NCI-H226 (cell line): Measurements from ENCODE around the gene C19orf47.
"Not testable (repeated sequence)": the region's sequence is repeated elsewhere in the genome, so short reads cannot be mapped to it uniquely, and the experiment has no call there.

Source experiments
- DNase-seq: peaks from one replicate; pipeline ENCODE4 v3.0.0-alpha.2; 2015

C19orf47 gene

DNA sequence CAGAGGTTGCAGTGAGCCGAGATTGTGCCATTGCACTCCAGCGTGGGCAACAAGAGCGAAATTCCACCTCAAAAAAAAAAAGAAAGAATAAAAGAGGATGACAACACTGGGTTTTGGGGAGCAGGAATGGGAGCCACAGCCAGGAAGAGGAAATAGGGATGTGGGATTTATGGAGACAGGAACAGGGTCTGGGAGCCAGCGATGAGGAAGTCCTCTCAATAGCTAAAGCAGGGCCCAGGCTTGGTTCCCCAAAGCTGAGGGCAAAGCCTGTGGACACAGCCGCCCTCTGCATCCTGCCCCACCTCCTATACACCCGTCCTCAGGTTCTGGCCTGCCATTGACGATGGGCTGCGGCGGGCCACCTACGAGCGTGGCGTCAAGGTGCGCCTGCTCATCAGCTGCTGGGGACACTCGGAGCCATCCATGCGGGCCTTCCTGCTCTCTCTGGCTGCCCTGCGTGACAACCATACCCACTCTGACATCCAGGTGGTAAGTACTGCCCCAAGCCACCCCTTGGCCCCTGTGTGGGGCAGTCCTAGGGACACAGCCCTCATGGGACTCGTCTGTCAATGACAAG, 28.2 kb upstream of the C19orf47 start:
- no peak for DNase-seq

DNA sequence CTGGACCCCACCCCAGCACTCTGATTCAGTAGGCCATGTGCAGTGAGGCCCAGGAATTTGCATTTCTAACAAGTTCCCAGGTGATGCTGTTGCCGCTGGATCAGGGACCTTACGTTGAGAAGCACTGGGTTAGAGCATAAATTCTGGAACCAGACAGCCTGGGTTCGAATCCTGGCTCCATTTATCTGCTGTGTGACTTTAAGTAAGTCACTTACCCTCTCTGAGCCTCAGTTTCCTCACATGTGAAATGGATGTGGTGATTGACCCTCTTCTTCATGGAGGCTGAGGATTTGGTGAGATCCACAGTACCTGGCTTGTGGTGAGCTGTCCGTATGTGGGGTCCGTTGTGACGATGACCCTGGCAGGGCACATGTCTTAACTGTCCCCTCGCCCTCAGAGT, 25.9 kb upstream of the C19orf47 start:
- DNase-seq: no peak

DNA sequence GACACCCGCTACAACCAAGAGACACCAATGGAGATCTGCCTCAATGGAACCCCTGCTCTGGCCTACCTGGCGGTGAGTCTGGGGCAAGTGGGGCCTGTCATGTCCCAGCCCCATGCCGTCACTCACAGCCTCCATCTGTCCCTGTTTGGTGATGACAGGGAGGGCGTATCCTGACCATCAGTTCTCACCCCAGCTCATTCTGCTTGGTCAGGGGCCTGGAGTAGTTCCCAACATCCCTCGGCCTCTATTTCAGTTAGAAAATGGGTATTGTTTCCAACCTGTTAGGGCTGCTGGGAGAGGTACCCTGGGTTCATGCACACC, 23.6 kb upstream of the C19orf47 start:
- no peak for DNase-seq

DNA sequence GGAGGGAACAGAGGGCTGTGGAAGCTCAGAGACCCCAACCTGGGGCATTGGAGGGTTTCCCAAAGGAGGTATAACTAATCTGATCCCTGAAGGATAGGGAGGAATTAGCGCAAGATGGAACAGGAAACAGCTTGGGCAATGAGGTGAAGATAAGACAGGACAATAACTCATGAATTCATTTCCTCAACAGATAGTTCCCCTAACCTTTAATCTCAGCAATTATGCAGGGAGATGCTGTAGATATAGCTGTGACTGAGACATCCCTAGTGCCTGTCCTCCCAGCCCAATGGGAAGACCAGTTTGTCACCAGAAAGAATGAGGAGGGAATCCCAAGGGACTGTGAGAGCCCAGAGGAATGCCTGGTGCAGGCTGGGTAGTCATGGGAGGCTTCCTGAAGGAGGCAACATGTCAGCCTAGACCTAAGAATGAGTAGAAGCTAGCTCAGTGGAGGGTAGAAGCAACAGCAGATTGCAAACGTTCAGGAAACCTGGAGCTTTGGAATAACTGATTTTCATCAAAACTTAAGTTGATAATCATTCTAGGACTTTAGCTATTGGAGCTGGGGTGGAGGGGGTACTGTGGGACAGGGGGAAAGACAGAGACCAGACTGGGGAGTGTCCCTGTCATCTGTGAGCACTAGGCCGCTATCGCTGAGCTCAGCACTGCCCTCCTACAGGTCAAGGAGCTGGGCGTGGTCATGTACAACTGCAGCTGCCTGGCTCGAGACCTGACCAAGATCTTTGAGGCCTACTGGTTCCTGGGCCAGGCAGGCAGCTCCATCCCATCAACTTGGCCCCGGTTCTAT, 23.0 kb upstream of the C19orf47 start:
- DNase-seq: no peak

DNA sequence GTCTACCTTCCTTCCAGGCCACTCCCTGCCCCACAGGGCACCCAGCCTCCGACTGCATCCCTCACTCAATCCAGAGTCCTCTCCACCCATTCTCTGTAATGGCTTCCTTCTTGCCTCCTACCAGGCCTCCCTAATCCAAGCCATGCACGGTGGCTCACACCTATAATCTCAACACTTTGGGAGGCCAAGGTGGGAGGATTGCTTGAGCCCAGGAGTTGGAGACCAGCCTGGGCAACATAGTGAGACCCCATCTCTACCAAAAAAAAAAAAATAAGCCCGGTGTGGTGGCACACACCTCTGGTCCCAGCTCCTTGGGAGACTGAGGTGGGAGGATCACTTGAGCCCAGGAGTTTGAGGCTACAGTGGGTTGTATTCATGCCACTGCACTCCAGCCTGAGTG, 22.1 kb upstream of the C19orf47 start:
- not testable (repeated sequence) for DNase-seq

DNA sequence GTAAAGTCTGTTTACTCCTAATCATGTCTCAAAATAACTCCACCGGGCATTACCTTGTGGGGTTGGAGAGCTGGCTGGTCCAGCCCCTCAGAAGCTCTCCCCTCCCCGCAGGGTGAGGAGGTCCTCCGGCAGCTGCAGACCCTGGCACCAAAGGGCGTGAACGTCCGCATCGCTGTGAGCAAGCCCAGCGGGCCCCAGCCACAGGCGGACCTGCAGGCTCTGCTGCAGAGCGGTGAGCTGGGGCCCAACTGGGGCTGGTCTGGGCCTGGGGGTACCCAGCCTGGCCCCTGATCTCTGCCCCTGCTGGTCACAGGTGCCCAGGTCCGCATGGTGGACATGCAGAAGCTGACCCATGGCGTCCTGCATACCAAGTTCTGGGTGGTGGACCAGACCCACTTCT, 21.6 kb upstream of the C19orf47 start:
- no peak for DNase-seq

DNA sequence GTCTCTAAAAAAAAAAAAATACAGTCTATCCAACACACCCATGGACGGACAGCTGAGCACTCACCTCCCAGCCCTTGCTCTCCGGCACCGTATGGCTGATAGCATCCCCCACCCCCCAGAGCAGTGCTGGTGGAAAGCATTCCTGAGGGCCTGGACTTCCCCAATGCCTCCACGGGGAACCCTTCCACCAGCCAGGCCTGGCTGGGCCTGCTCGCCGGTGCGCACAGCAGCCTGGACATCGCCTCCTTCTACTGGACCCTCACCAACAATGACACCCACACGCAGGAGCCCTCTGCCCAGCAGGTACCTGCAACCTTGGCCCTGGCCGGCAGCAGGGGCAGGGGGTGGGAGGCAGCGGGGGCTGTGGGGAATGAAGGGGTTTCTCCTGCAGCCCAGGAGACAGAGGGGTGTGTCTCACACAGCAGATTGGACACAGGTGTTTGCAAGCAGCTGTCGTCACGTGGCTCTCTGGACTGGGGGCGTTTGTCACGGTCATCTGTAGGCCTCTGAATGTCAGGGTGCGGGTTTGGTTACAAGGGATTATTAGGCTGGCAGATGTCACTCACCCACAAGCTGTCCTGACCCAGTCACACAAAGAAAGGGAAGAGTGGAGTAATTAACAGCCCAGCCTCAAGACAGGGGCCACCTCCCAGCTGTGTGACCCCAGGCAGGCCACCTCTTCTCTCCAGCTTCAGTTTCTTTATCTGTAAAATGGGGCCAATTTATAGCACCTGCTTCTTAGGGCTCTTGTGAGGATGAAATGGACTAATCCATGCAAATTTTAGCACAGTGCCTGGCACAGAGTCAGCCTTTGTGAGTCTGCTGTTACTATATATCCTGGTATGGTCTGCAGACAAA, 19.6 kb upstream of the C19orf47 start:
- no peak for DNase-seq

DNA sequence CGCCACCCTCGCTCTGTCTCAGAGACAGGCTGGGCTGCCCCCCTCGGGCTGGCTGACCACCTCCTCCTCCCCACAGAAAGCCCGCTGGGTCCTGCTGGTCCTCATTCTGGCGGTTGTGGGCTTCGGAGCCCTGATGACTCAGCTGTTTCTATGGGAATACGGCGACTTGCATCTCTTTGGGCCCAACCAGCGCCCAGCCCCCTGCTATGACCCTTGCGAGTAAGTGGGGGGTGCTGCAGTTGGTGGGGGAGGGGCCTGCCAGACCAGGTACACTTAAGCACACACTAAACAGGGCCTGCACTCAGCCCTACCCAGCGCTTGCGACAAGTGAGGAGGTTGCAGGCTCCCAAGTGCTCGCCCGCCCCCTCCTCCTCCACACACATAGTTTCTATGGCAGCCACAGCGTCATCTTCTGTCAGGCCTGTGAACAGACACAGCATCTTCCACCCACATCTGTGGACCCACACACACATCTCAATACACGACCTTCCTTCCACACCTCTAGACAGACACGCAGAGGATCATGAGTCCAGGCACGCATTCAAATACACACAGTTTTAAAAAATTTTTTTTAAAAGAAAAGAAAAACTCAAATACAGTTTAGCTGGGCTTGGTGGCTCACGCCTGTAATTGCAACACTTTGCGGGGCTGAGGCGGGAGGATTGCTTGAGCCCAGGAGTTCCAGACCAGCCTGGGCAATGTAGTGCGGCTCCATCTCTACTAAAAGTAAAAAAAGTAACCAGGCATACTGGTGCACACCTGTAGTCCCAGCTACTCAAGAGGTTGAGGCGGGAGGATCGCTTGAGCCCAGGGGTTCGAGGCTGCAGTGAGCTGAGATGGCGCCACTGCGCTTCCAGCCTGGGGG, 18.7 kb upstream of the C19orf47 start:
- DNase-seq: no peak

DNA sequence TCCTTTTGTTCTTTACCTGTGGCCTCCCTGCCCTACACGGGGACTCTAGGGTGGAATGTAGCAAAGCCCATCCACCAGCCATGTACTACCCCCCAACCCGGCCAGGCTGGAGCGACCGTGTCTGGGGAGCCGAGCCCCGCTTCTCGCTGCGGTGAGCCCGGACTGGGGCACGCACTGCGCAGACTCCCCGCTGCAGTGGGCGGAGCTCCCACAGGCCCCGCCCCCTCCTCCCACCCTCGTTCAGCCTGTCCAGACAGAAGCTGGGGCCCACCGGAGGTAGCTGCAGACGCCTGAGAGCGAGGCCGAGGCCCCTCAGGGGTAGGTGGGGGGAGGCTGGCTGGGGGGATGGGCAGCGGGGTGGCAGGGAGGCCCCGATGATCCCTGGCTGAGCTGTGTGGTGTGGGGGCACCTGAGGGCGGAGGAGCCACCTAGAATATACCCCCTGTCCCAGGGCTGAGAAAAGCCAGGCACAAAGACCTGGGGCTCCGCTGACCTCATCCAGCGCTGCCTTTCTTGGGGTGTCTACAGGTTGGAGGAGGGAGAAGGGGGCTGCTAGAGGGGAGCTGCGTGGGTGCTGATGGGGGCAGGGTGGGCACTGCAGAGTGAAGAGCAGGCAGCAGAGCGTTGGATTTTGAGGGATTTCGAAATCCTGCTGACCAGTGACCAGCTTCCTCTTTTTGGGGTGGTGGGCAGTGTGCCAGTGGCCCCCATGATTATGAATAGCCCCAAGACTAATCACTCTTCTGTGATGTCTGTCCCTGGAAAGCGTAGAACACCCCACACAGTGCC, 17.6 kb upstream of the C19orf47 start:
- peak; percentile 22 for DNase-seq

DNA sequence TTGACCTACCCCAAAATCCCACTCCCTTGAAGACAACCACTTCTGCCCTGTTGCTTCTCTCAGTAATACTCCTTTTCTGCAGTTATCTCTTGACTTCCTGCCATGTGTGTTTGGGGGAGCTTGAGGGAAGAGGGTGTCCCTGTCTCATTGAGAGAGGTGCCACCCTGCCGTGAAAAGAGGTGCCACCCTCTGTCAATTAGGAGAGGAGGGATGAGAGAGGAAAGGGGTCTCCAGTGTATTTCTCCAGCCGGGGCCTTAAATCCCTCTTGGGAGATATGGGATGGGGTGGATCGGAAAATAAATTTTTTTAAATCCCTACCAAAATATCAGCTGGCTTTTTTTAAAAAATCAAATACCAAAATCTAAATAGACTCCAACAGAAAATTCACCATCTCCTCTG, 16.8 kb upstream of the C19orf47 start:
- no peak for DNase-seq

DNA sequence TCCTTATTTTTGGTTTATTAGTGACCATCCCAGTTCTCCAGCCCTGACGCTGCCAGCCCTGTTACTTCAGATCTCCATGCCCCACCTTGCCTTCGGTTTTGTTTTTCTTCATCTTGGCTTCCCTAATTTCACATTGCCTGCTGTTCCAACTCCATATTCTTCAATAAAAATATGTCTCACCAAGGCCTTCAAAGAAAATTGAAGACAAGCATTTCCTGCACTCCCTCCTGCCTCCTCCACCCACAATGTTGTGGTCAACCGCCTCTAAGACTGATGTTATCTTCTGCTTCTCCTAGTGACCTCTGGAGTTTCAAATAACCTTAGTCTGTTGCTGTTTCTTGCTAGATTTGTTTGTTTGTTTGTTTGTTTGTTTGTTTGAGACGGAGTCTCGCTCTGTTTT, 14.9 kb upstream of the C19orf47 start:
- DNase-seq: no peak

DNA sequence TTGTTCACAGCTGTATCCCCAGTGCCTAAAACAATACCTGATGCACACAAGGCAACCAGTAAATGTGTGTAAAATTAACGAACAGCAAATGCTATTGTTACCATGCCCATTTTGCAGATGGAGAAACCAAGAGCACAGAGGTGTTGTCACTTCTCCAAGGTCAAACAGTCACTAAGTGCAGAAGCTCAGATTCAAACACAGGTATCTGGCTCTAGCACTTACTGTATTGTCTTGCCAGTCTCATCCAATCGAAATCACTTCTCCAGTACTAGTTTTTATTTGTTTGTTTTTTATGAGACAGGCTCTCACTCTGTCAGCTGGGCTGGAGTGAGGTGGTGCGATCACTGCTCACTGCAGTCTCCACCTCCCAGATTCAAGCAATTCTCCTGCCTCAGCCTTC, 14.0 kb upstream of the C19orf47 start:
- no peak for DNase-seq

DNA sequence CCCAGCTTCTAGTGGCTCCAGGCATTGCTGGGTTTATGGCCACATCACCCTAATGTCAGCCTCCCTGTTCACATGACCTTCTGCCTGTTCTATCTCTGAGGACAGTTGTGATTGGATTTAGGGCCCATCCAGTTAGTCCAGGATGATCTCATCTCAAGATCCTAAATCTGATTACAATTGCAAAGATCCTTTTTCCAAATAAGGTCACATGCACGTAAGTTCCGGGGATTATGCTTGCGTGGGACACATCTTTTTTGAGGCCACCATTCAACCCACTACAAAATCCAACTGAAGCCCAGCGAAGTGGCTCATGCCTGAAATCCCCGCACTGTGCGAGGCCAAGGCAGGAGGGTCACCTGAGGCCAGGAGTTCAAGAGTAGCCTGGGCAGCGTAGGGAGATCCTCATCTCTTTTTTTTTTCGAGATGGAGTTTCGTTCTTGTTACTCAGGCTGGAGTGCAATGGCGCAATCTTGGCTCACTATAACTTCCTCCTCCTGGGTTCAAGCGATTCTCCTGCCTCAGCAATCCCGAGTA, 12.6 kb upstream of the C19orf47 start:
- no peak for DNase-seq

DNA sequence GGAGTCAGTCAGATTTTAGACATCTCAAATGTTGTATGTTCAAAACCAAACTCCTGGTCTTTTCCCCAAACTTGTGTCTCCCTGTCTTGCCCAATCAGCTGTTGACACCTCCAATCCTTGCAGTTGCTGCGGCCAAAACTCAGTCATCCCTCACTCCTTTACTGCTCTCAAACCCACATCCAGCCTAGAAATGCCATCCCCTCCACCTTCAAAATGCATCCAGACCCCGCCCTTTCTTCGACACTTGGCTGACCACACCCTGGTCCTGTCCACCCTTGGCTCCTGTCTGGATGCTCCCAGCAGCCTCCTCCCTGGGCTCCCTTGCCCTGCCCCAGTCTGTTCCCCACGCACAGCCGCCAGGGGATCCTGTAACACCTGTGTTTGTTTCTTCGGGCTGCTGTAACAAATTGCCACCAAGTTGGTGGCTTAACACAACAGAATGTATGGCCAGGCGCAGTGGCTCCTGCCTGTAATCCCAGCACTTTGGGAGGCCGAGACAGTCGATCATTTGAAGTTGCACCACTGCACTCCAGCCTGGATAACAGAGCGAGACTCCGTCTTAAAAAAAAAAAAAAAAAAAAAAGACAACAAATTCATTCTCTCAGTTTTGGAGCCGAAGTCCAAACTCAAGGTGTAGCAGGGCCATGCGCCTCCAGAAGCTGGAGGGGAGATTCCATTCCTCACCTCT, 12.0 kb upstream of the C19orf47 start:
- DNase-seq: no peak

DNA sequence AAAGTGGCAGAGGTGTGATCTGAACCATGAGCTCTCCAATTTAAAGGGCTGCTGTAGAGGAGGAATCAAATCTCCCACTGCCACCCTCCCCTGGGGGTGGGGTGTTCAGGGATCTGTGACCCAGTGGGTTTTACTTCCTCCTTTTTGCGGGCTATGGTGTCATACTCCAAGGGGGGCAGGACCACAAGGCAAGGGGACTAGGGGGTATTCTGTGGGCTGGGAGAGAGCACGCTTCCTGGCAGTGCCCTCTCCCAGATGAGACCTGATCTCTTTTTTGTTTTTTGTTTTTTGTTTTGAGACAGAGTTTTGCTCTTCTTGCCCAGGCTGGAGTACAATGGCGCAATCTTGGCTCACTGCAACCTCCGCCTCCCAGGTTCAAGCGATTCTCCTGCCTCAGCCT, 10.6 kb upstream of the C19orf47 start:
- DNase-seq: no peak

DNA sequence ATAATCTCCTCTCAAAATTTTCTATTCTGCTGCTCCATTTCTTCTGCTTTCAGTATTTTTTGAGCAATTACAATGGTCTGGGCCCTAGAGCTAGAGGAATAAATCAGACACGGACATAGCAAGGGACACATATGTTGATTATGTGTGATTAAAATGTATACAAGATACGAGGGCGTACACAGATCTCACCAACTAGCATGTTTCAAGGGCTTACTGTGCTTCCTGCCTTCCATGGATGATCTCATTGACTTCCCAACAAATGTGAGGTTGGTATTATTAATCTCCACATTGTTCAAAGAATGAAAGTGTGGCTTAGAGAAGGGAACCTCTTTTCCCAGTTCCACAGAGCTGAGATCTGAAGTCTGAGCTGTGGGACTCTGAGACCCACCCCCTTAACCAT, 9.4 kb upstream of the C19orf47 start:
- no peak for DNase-seq

DNA sequence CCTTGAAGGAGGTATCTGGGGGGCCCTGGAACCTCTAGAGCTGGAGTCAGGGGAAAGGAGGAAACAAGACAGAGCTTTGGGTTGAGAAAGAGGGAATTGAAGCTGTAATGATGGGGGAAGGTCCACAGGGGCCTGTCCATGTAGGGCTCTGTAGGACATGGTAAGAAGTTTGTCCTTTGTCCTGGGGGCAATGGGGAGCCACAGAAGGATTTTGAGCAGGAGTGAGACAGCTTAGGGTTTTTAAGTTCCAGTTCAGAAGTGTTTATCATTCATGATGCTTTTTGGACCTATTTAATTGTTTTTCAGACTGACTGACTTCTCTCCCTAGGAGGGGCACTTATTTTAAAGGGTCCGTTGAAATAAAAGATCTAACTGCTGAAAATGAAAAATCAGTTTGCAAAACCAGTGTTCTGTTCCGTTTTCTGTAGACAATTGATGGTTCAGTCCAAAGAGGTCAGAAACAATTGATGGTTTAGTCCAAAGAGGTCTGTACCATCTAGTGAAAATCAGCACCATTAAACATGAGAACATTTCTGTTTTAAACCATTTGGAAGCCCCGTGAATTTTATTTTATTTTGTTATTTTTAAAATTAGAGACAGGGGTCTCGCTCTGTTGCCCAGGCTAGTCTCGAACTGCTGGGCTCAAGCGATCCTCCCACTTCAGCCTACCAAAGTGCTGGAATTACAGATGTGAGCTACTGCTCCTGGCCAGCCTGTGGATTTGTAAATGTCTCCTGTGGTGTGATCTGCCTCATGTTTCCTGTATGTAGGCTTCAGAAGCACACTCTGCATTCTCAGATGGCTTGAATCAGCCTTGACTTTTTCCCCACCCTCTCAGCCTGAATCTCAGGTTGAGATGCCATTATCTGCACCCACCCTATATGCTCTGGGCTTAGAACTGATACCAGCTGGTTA, 8.7 kb upstream of the C19orf47 start:
- DNase-seq: no peak

DNA sequence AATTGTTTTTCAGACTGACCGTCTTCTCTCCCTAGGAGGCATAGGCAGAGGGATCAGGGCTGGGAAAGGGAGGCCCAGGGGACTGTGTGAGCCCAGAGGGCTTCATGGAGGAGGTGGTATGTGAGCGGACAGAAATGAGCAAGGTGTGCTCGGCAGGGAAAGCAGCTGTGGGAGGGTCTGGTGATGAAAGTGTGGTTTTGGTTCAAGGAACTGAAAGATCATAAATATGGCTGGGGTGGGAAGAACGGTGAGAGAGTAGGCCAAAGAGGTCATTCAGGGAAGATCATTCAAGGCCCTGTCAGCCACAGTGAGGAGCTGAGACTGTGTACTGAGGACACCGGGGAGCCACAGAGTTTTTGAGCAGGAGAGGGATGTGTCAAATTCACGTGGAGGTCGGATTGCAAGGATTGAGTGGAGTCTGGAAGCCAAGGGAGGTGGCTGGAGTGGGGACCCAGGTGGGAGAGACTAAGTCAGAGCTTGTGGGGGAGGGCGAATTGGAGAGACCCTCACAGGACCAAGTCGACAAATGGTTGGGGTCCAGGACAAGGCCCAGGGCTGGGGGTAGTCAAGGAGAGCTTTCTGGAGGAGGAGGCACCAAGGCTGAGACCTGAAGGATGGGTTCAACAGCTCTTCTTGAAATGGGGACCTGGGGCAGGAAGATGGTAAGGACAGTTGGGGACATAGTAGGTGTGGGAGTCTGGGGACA, 7.9 kb upstream of the C19orf47 start:
- no peak for DNase-seq

DNA sequence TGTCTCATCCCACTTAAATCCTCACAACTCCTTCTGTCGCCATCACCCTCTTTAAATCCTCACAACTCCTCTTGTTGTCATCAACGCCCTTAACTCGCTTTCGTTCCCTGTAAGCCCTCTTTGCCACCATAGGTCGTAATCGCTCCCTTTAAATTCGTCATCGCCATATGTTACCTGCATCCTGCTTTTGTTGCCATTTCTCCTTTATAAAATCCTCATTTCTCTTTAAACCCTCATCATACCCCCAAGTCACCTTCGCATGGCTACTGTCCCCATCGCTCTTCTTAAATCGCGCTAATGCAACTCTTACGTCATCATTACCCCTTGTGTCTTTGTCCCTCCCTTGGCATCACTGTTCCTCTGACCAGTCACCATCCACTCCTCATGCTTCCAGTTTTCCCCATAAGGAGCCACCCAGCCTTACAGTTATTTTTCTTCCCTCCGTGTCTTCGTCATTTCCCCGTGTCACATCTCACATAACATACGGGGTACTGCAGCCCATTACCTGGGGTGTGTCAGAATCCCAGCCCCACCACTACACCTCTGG, 837 bp upstream of the C19orf47 start:
- no peak for DNase-seq
